CD4-positive, alpha-beta T cell treated with Interleukin-1 beta for 1 hour (primary cell): ENCODE measurements around the gene FLYWCH1.

ENCODE experiments used
- DNase-seq, 2 donors: peaks; one replicate each; pipeline ENCODE4 v3.0.0-alpha.2; 2020 to 2022

FLYWCH1 gene

GRCh38 chr16:2954656-2955381 lies 43.1 kb downstream of the FLYWCH1 start:
- no peak for DNase-seq

DNA sequence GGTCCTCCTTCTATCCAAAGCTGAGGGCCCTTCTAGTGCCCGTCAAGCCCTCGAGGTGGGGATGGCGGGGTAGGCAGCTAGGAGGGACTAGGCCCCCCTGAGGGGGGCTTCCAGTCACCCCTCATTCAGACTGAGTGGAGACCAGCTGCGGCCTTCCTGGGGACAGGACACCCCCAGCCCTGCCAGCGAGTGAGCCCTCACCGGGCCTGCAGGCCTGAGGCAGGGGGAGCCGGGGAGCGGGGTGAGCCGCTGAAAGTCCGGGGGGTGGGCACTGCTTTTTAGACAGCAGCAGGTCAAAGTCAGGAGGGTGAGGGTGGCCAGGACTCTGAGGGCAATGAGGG lies 43.7 kb downstream of the FLYWCH1 start:
- DNase-seq = no peak

GRCh38 chr16:2955779-2956578 lies 44.2 kb downstream of the FLYWCH1 start:
- DNase-seq = no peak

DNA sequence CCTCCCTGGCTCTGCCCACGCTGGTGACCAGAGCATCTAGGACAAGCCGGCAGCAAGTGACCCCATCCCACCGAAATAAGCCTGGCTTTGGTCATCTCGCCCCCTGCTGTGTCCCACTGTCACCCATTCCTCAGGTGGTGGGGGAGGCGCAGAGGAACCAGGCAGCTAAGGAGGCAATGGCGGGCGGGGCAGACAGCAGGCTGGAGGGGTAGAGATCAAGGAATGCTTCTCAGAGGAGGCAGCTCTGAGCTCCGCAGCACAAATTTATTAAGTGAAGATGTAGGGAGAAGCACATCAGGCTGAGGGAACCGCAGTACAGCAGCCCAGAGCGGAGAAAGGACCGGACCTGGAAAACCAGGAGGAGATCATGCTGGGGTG lies 44.8 kb downstream of the FLYWCH1 start:
- DNase-seq = no peak

GRCh38 chr16:2959206-2959605 lies 47.5 kb downstream of the FLYWCH1 start:
- DNase-seq = no peak

DNA sequence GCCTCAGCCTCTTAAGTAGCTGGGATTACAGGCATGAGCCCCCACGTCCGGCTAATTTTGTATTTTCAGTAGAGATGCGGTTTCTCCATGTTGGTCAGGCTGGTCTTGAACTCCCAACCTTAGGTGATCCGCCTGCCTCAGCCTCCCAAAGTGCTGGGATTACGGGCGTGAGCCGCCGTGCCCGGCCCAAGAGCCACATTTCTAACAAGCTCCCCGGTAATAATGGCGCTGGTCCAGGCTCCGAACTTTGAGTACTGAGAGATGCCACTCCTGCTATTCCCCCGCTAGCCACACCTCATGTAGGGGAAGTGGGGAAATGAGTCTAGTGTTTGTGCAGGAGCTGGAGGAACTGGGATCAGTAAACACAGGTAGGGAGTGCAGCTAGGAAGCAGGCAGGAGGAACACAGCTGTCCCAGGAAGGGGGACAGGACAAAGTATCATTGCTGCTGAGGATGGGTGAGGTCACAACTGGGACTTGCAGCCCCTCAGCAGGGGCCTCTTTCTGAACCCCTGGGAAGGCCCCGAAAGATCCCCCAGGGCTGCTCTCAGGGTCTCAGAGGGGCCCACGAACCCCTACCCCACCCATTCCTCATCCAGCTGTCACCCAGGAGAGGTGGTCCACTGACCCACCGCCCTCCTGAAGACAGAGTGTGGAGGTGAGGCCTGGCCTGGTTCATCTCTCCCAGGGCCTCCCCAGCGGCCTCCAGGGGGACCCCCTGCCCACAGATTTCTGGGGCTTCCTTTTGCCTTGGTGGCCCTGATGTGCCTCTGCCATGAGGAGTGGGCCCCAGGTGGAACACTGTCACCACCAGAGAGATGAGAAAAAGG lies 48.7 kb downstream of the FLYWCH1 start:
- DNase-seq = no peak

GRCh38 chr16:2962334-2963073 lies 50.8 kb downstream of the FLYWCH1 start:
- no peak for DNase-seq

- DNase-seq = peak; percentile 57 to 60
Measured at GRCh38 chr16:2963074-2963722, 51.5 kb downstream of the FLYWCH1 start.

DNA sequence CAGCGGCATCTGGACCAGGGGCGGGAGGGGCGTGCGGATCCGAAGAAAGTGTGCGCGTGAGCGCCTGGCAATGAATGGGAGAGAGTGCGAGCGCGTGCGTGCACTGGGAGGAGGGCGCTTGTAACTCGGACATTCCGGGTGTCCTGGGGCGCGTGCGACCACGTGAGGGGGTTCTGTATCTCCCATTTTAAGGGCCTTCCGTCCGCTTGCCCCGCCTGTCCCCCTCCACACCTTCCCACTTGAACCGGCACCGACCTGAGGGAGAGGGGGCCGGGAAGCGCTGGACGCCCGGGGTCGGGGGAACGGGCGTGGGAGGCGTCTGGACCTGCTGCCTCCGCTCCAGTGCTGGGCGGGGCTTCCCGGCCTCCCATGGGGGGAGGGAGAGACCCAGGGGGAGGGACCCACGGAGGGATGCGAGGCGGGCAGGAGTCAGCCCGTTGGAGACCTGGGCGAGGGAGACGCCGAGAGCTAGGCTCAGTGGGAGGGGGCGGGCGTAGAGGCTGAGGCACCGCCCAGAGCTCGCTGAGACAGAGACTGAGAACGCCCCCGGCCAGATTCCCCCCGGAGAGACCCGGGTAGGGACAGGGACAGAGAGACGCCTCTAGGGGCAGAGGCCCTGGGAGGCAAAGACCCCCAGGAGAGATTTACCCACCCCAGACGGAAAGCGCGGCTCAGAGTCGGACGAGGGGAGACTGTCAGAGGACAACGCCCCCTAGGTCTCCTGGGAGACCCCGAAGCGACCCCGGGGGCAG lies 52.2 kb downstream of the FLYWCH1 start, which contains the start of gene KREMEN2:
TSS of gene KREMEN2 (plus strand) at position 553 of the 752 bp plus-strand sequence. CDS start 246 bp downstream, outside the sequence.
- peak; percentile 24 to 35 for DNase-seq

DNA sequence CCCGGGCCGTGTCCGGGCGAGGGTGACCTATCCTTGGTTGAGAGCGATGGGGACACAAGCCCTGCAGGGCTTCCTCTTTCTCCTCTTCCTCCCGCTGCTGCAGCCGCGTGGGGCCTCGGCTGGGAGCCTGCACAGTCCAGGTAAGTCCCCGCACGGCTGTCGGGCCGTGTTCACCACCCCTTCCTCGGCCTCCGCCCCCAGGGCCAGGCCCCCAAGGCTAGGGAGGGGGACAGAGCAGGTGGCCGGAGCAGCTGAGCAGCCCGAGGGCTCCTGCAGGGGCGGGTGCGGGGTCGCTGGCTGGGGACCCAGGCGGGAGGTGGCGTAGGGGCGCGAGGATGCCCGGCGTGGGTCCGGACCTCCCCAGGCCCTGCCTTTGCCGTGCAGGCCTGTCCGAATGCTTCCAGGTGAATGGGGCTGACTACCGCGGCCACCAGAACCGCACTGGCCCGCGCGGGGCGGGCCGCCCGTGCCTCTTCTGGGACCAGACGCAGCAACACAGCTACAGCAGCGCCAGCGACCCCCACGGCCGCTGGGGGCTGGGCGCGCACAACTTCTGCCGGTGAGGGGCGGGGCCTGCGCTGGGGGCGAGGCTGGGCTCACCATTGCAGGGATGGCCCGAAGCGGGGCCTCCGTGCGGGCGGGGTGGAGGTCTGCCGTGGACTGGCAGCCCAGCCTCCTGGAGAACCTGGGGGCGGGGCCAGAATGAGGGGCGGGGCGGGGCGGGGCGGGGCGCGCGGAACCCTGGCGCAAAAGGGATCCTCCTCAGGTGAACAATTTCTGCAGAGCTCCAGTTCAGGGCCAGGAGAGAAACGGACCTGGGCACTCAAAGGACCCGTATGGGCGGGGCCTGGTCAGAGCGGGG lies 53.0 kb downstream of the FLYWCH1 start:
- peak; percentile 70 to 71 for DNase-seq

GRCh38 chr16:2966043-2966807 lies 54.5 kb downstream of the FLYWCH1 start:
- DNase-seq = no peak

DNA sequence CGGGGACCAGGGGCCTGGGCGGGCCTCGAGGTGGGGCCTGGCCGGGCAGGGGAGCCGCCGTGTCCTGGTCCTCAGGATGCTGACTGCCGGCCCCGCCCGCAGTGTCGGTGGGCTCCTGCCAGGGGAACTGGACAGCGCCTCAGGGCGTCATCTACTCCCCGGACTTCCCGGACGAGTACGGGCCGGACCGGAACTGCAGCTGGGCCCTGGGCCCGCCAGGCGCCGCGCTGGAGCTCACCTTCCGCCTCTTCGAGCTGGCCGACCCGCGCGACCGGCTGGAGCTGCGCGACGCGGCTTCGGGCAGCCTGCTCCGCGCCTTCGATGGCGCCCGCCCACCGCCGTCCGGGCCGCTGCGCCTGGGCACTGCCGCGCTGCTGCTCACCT lies 55.1 kb downstream of the FLYWCH1 start:
- DNase-seq = peak in 1 of 2 donors; percentile 47

GRCh38 chr16:2967211-2967631 lies 55.5 kb downstream of the FLYWCH1 start:
- DNase-seq = no peak

GRCh38 chr16:2967721-2968161 lies 56.0 kb downstream of the FLYWCH1 start:
- DNase-seq = no peak

GRCh38 chr16:2968368-2968737 lies 56.6 kb downstream of the FLYWCH1 start:
- DNase-seq = peak in 1 of 2 donors; percentile 43

DNA sequence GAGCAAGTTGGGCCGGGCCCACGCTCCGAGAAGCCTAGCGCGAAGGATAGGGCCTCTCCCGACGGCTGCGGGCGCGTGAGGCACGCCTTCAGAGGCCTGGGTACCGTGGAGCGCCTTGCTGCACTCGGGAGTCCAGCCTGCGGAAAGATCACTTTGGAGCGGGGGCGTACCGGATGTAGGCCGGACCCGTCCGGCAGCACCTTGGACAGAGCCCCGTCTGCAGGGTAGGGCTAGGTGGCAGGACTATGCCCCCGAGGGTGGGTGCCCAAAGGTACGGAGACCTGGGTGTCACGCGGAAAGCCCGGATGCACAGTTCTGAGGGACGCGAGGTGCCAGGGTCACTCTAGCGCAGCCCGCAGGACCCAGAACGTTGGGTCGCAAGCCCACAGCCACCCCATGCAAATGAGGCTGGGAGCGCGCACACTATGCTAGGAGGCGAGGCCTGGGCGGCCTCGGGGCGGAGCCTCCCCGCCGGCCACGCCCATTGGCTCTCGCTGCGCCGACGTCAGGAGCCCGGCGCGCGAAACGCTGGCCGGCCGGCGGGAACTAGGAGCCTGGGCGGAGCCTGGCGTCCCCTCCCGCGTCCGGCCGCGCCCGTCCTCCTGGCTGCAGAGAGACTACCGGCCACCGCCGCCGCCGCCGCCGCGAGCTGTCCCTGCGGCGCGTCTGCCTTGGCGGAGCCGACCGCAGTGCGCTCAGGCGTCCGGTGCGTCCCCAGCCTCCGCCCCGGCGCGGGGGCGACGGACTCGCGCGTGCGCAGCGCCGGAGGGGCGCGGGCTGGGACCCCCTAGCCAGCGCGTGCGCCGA lies 57.2 kb downstream of the FLYWCH1 start, which contains the start of gene PAQR4:
TSS of gene PAQR4 (plus strand) at position 611 of the 807 bp plus-strand sequence. CDS start 327 bp downstream, outside the sequence.
- peak; percentile 85 for DNase-seq

- peak; percentile 65 to 66 for DNase-seq
Measured at GRCh38 chr16:2969545-2970521, 58.1 kb downstream of the FLYWCH1 start.
